Measurements from ENCODE around the gene ZNF282.

ZNF282 gene

GRCh38 chr7:149179241-149179640, 16.1 kb upstream of the ZNF282 start:
- H3K27ac ChIP-seq, result no peak overlapping the region
- TF ChIP-seq CTCF (conservative IDR thresholded peaks at IDR 0.05), result no peak
- no peak for TF ChIP-seq ZFX (IDR thresholded peaks at IDR 0.05)

GRCh38 chr7:149180722-149181449, 14.5 kb upstream of the ZNF282 start:
- no peak overlapping the region for H3K27ac ChIP-seq

GRCh38 chr7:149181450-149181790, 13.9 kb upstream of the ZNF282 start:
- TF ChIP-seq CTCF (conservative IDR thresholded peaks at IDR 0.05) (no peak), ZFX (IDR thresholded peaks at IDR 0.05) (no peak)
- no peak overlapping the region for H3K27ac ChIP-seq

More at GRCh38 chr7:149180722-149181449, 14.5 kb upstream of the ZNF282 start:
- TF ChIP-seq ZFX (IDR thresholded peaks at IDR 0.05) (no peak), CTCF (conservative IDR thresholded peaks at IDR 0.05) (no peak)

GRCh38 chr7:149184274-149184673, 11.1 kb upstream of the ZNF282 start:
- no peak for TF ChIP-seq ZFX (IDR thresholded peaks at IDR 0.05)
- TF ChIP-seq CTCF (conservative IDR thresholded peaks at IDR 0.05), result no peak
- H3K27ac ChIP-seq, result no peak overlapping the region

- TF ChIP-seq CTCF (conservative IDR thresholded peaks at IDR 0.05) (no peak), ZFX (IDR thresholded peaks at IDR 0.05) (no peak)
- H3K27ac ChIP-seq, result no peak overlapping the region
Measured at GRCh38 chr7:149188213-149188612, 7.1 kb upstream of the ZNF282 start.

GRCh38 chr7:149188637-149189259, 6.6 kb upstream of the ZNF282 start:
- no peak for TF ChIP-seq CTCF (conservative IDR thresholded peaks at IDR 0.05)
- no peak for TF ChIP-seq ZFX (IDR thresholded peaks at IDR 0.05)
- H3K27ac ChIP-seq, result no peak overlapping the region

GRCh38 chr7:149191851-149192250, 3.5 kb upstream of the ZNF282 start:
- TF ChIP-seq ZFX (IDR thresholded peaks at IDR 0.05), result no peak
- no peak for TF ChIP-seq CTCF (conservative IDR thresholded peaks at IDR 0.05)
- no peak overlapping the region for H3K27ac ChIP-seq
